GM19463 (cell line): ENCODE data around the gene WFIKKN2.
"Not testable (repeated sequence)": the region's sequence is repeated elsewhere in the genome, so short reads cannot be mapped to it uniquely, and the experiment has no call there.

Experiments
- ATAC-seq: cut with Tn5 transposase; IDR thresholded peaks from one replicate; pipeline ENCODE4 v1.9.1; 2021; ENCODE audit warnings: mild to moderate bottlenecking, moderate library complexity; ENCODE audit not compliant: unreplicated experiment

The WFIKKN2 gene

DNA sequence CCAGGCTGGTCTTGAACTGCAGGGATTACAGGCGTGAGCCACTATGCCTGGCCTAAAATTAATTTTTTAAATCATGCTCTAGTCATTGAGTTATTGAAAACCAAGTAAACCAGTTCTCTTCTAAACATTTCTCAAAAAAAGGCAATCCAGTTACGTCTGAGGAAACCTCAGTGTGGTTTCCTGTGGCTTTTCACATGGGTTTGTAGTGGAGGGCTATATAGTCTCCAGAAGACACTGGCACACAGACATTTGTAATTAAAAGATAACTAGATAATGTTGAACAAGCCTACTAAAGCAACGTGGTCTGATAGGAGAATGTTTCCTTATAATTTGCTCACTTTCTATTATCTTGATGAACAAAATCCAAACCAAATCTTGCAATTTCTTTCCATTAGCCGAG is 36.0 kb downstream of the WFIKKN2 start:
- no peak for ATAC-seq

DNA sequence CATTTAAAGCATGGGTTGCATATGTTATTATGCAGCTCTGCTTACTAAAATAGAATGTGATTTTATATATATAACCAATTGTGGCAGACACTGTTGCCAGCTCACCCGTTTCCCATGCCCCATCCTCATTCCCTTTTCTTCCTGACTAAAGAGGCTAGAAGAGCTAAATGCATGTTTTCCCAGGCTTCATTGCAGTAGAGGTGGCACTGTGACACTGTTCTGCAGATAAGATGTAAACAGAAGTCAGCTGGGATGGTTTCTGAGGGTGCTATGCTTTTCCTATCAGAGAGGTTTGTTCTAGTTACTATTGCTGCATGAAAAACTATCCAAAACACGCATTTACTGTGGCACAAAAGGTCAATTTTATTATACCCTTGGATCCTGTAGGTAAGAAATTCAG is 36.5 kb downstream of the WFIKKN2 start:
- no peak for ATAC-seq

DNA sequence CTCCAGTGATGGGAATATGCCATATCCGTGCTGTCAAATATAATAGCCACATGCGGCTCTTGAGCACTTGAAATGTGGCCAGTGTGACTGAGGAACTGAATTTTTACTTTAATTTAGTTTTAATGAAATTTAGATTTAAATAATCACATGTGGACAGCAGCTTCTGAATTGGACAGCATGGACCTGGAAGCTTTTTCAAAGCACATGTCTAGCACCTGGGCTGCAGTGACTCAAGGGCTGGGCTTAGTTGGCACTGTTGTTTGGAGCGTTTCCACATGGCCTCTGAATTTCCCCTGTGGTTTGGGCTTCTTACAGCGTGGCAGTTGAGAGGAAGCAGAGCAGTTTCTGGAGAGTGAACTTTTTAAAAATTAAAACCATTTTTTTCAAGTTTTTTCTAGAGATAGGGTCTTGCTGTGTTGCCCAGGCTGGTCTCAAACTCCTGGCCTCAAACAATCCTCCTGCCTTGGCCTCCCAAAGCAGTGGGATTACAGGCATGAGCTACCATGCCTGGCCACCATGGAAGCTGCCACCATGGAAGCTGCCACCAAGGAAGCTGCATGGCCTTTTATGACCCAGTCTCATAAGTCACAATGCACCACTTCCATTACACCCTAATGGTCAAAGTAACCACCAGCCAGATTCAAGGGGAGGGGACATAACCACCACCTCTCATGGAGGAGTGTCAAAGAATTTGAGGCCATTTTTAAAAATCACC is 37.5 kb downstream of the WFIKKN2 start:
- no peak for ATAC-seq

DNA sequence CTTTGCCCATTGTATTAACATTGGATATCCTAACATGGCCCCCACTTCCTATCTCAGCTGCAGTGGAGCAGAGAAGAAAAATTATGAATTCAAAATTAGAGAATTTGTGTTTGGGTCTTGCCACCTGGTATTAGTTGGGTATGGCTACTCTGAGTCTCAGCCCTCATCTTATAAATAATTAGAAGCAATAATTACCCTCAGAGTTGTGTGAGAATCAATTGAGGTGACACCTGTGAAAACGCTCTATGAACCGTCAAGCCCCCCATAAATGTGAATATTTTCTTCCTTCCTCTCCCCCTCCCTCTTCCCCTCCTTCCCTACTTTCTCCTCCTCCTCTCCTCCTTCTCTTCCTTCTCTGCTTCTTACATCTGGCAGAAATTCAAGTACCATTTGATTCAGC is 39.7 kb downstream of the WFIKKN2 start:
- no peak for ATAC-seq

DNA sequence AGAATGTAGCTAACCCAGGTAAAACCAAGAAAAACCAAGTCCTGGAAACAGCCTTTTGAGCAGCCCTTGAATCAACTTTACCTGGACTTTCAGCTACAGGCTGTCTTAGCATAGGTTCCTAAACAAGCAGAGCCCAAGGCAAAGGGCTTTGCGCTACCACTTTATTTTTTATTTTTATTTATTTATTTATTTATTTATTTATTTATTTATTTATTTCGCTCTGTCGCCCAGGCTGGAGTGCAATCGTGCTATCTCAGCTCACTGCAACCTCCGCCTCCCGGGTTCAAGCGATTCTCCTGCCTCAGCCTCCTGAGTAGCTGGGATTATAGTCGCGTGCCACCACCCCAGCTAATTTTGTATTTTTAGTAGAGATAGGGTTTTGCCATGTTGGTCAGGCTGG is 41.7 kb downstream of the WFIKKN2 start:
- not testable (repeated sequence) for ATAC-seq

DNA sequence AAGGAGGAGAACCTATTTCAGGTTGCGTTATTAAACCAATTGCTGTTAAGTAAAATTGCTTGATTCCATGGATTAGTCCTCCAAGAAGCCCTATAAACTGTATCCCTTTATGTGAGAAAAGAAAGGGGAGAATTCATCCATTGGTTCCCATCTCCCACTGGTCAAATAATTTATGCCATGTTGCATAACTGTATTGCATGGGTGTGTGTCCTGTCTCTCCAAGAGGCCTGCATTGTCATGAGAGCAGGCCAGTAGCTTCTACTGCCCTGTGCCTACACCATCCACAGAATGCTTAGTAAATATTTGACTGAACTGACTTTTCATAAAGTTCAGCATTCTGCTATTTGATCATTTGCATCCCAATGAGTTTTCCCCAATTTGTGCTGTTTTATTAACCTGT is 42.5 kb downstream of the WFIKKN2 start:
- no peak for ATAC-seq

DNA sequence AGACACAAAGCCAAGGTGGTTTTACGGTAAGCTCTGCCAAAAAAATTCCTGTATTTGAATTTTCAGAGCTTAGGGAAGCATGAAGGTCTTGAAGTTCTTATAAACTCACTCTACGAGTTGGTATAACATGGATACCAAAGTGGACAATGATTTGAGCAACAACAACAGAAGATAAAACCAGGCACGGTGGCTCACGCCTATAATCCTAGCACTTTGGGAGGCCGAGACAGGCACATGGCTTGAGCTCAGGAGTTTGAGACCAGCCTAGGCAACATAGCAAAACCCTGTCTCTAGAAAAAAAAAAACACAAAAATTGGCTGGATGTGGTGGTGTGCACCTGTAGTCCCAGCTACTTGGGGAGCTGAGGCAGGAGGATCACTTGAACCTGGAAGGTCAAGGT is 43.7 kb downstream of the WFIKKN2 start:
- no peak for ATAC-seq

DNA sequence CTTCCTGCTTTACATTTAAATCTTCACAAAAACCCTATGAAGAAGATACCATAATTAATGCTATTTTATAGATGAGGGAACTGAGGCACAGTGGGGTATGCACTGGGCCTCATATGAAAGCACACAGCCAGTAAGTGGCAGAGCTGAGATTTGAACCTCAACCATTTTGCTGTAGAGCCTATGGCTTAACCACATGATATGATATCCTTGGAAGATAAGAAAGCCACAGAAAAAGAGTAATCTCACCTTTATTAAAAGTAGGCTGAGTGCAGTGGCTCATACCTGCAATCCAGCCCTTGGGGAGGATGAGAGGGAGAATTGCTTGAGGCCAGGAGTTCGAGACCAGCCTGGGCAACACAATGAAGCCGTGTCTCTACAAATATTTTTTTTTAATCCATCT is 45.8 kb downstream of the WFIKKN2 start:
- ATAC-seq: no peak

DNA sequence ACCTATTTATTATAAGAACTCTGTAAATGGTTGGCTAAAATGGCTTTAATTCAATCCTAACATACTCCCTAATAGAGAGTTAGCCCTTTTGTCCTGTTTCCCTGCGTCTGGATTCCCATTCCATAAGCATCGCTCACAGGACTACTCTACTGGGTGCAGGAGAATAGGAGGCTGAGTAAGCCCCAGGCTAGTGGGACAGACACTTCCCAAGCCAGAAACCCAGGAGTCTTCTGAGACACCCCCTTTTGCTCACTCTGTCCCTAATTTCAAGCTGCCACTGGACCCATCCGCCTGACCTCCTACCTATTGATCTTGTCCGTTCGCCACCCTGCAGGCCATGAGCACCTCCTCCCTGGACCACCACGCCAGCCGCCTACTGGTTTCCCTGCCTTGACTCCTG is 47.5 kb downstream of the WFIKKN2 start:
- no peak for ATAC-seq

DNA sequence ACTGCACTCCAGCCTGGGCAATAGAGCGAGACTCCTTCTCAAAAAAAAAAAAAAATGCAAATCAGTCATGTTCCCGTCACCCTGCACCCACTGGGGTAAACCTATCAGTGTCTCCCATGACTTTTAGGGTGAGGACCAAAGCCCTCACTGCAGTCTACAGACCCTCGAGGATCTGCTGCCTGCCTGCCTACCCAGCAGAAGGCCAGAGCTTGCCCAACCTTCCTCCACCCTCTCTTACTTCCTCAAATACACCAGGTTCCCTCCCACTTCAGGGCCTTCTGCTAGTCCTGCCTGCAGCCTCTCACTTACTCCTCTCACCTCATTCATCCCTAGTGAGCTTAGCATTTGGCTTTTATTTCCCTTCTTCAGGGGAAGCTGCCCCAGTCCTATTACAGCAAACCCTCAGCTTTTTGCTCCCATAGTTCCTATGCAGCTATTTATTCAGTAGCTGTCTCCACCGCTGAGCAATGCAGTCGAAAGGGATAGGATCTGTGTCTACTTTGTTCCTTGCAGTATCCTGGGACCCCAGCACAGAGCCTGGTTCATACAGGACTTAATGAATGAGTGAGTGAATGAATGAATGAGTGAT is 48.6 kb downstream of the WFIKKN2 start:
- no peak for ATAC-seq

DNA sequence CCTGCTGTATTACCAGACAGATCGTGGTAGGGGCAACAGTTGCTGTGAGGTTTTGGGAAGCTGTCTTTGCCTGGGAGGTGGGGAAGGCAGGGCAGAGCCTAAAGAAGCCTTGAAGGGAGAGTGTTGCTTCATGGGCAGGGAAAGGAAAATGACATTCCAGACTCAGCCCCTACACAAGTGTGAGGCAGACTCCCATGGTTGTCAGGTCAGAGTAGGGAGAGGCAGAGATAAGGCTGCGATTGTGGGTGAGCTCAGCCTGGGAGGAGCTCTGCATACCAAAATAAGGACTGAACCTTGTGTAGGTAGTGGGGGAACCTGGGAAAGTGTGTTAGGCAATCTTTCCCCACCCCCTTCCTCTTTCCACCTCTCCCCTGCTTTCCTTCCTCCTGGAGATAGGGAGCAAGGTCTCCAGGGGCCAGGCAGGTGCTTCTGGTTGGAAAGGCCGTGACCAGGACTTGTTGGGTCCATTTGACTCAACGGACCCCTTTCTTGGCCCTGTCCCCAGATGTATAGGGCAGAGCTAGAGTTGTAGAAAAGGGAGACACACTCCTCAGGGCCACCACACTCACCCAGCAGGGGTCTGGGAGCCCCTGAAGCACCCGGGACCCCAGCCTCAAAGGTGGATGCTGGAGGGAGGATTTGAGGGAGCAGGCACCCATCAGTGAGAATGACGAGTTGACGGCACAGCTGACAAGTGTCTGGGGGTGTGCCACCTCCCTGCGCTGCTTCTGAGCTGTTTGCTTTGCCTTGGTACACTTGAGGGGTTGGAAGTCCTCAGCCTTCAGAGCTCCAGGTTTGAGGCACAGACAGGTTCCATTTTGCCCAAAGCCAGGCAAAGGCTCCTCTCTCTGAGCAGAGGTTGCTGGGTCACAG is 49.3 kb downstream of the WFIKKN2 start:
- ATAC-seq: no peak

DNA sequence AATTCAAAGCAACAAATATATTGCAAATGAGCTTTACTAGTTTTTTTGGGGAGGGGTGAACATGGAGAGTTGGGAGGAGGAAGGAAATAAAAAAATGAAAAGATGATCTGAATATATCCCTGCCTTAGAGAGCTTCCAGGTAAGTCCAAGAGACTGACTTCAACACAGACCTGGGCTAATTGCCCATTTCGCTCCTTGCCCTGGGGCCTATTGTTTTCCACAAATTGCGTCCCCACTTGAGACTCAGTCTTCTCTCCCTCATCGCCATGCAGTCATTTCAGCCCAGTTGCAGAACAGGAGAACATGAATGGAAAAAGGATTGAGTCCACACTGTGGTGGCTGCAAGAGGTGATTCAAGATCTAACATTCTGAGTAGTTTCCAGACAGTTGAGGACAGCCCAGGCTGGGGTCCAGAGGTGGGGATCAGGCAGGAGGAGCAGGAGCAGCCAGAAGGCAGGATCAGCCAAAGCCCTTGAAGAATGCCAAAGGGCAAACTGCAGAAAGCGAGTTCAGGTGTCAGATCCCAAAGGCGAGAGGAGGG is 52.4 kb downstream of the WFIKKN2 start:
- ATAC-seq: no peak

DNA sequence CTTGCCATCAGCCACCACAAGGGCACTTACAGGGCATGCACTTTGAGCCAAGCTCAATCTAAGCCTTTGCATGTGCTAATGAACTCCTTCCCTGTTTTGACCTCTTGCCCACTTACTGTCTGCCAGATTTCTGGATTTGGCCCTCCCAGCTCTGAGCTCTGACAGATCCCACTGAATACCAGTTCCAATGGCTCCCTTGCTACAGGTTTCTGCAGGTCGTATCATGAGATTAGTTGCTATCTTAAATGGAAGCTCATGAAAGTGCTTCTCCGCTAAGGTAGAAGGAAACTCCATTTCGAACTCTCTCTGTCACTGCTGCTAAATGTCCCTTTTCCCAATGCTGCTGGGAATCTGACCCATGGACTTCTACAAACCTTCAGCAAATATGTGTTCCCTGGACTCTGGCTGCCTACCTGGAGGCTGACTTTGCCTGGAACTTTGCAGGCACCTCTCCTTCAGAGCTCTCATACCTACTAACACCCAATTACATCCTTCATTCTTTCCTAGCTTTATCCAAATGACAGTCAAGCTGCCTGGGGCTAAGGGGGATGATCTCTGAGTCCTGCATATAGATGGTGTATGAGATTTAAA is 54.2 kb downstream of the WFIKKN2 start:
- ATAC-seq: no peak

DNA sequence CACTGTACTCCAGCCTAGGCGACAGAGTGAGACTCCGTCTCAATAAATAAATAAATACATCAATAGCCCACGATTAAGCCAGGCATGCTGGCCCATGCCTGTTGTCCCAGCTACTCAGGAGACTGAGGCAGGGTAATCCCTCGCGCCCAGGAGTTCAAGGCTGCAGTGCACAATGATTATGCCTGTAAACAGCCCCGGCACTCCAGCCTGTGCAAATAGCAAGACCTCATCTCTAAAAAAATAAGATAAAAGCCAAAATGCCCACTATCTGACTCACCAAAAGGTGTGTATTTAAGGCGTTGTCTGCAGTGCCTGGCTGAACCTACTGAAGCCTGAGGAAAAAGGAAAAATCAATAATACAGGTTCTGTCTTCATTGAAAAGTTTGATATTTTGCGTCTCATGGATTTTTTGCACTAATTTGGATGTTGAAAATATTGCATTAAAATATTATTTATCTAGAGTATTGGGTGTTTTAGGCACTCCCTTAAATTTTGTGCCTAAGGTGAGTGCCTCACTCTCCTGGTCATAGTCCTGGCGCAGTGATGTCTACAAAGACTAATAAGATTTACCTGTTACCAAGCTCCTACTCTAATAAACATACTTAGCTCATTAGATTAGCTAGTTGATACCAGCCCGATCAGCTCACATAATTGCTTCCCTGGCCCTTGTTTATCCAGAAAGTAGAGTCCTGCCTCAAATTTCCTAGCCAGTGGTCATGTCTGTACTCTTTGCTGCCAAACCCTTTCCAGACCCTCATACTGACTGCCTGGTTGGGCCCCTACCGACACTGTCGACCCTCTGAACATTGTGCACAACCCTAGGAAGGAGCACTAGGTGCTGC is 55.5 kb downstream of the WFIKKN2 start:
- no peak for ATAC-seq

DNA sequence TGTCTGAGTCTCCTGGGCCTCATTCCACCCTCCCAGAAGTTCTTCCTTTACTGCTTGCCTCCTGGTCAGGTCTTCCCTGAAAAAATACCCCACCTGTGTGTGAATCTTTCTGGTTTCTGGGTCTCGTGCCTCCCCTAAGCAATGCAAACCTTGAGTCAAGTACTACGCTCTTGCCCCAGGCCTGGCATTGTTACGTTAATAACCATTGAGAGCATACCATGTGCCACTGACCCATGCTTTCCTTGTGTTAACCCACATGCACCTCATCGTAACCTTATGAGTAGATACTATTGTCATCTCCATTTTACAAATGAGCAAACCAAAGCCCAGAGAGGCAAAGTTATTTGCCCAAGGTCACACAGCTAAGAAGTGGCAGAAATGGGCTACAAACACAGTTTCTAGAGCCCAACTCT is 56.2 kb downstream of the WFIKKN2 start:
- no peak for ATAC-seq
